ENCODE data around the gene CFAP61. TPM values are rescaled to one million over a fixed set of nuclear protein-coding genes. Genes with fewer than 3 reads are reported as not detected.

CFAP61 gene
- total RNA-seq, 1 donor from 2014 or later: not detected

- intact Hi-C loops (cut with micrococcal nuclease): no loop called here
- H3K9me3 Mint-ChIP-seq: no peaks in the 10 kb centered on the region
- no peak overlapping the region for H3K4me3 Mint-ChIP-seq
- no peaks in the 10 kb centered on the region for H3K36me3 Mint-ChIP-seq (ENCODE audit: low read depth)
- no peaks in the 10 kb centered on the region for H3K4me1 Mint-ChIP-seq (ENCODE audit: low read depth)
- H3K27ac Mint-ChIP-seq: no peak overlapping the region
- peaks cover 2% of the 10 kb centered on the region for H3K27me3 Mint-ChIP-seq (ENCODE audit: insufficient read depth)
- no peak for DNase-seq (ENCODE audit: low spot score)
These were observed 251.4 kb downstream of the CFAP61 start for GRCh38 chr20:20303742-20304141.

- peaks cover 2% of the 10 kb centered on the region for H3K27me3 Mint-ChIP-seq (ENCODE audit: insufficient read depth)
- intact Hi-C loops (cut with micrococcal nuclease): no loop called here
- no peak overlapping the region for H3K27ac Mint-ChIP-seq
- no peak for DNase-seq (ENCODE audit: low spot score)
- H3K4me3 Mint-ChIP-seq: no peak overlapping the region
- H3K4me1 Mint-ChIP-seq (ENCODE audit: low read depth): no peaks in the 10 kb centered on the region
- H3K9me3 Mint-ChIP-seq: no peaks in the 10 kb centered on the region
- no peaks in the 10 kb centered on the region for H3K36me3 Mint-ChIP-seq (ENCODE audit: low read depth)
These were observed 252.6 kb downstream of the CFAP61 start for GRCh38 chr20:20304942-20305341.

- Mint-ChIP-seq H3K27me3 (ENCODE audit: insufficient read depth) (peaks cover 8% of the 10 kb centered on the region), H3K4me1 (ENCODE audit: low read depth) (no peaks in the 10 kb centered on the region), H3K27ac (no peak overlapping the region), H3K9me3 (no peaks in the 10 kb centered on the region), H3K36me3 (ENCODE audit: low read depth) (no peaks in the 10 kb centered on the region), H3K4me3 (no peak overlapping the region)
- intact Hi-C loops (cut with micrococcal nuclease): no loop called here
- DNase-seq (ENCODE audit: low spot score): no peak
These were observed 260.2 kb downstream of the CFAP61 start for GRCh38 chr20:20312562-20312961.

GRCh38 chr20:20317195-20317594 lies 264.9 kb downstream of the CFAP61 start:
- Mint-ChIP-seq H3K36me3 (ENCODE audit: low read depth) (no peaks in the 10 kb centered on the region), H3K4me3 (no peak overlapping the region), H3K4me1 (ENCODE audit: low read depth) (no peaks in the 10 kb centered on the region), H3K9me3 (no peaks in the 10 kb centered on the region), H3K27me3 (ENCODE audit: insufficient read depth) (peaks cover 10% of the 10 kb centered on the region), H3K27ac (no peak overlapping the region)
- DNase-seq (ENCODE audit: low spot score): no peak
- intact Hi-C loops (cut with micrococcal nuclease): no loop called here

- Mint-ChIP-seq H3K4me3 (no peak overlapping the region), H3K36me3 (ENCODE audit: low read depth) (no peaks in the 10 kb centered on the region), H3K27ac (no peak overlapping the region), H3K27me3 (ENCODE audit: insufficient read depth) (peaks cover 9% of the 10 kb centered on the region), H3K4me1 (ENCODE audit: low read depth) (no peaks in the 10 kb centered on the region), H3K9me3 (no peaks in the 10 kb centered on the region)
- no peak for DNase-seq (ENCODE audit: low spot score)
- intact Hi-C loops (cut with micrococcal nuclease): no loop called here
These were observed 265.5 kb downstream of the CFAP61 start for GRCh38 chr20:20317621-20318364.

GRCh38 chr20:20318365-20319161 lies 266.2 kb downstream of the CFAP61 start:
- Mint-ChIP-seq H3K4me1 (ENCODE audit: low read depth) (no peaks in the 10 kb centered on the region), H3K27ac (no peak overlapping the region), H3K27me3 (ENCODE audit: insufficient read depth) (peaks cover 4% of the 10 kb centered on the region), H3K4me3 (no peak overlapping the region), H3K9me3 (no peaks in the 10 kb centered on the region), H3K36me3 (ENCODE audit: low read depth) (no peaks in the 10 kb centered on the region)
- DNase-seq (ENCODE audit: low spot score): no peak
- intact Hi-C loops (cut with micrococcal nuclease): no loop called here

- DNase-seq (ENCODE audit: low spot score): no peak
- Mint-ChIP-seq H3K4me1 (ENCODE audit: low read depth) (no peaks in the 10 kb centered on the region), H3K36me3 (ENCODE audit: low read depth) (no peaks in the 10 kb centered on the region), H3K27me3 (ENCODE audit: insufficient read depth) (peaks cover 4% of the 10 kb centered on the region), H3K9me3 (no peaks in the 10 kb centered on the region), H3K4me3 (no peak overlapping the region), H3K27ac (no peak overlapping the region)
- intact Hi-C loops (cut with micrococcal nuclease): no loop called here
These were observed 268.8 kb downstream of the CFAP61 start for GRCh38 chr20:20321134-20321533.

- intact Hi-C loops (cut with micrococcal nuclease): no loop called here
- Mint-ChIP-seq H3K27me3 (ENCODE audit: insufficient read depth) (peaks cover 6% of the 10 kb centered on the region), H3K4me3 (no peak overlapping the region)
These were observed 269.6 kb downstream of the CFAP61 start for GRCh38 chr20:20321917-20322316.

GRCh38 chr20:20322912-20323311 lies 270.6 kb downstream of the CFAP61 start:
- no peaks in the 10 kb centered on the region for H3K36me3 Mint-ChIP-seq (ENCODE audit: low read depth)
- no peak for DNase-seq (ENCODE audit: low spot score)
- no peak overlapping the region for H3K27ac Mint-ChIP-seq
- no peak overlapping the region for H3K4me3 Mint-ChIP-seq
- H3K27me3 Mint-ChIP-seq (ENCODE audit: insufficient read depth): peaks cover 9% of the 10 kb centered on the region
- intact Hi-C loops (cut with micrococcal nuclease): no loop called here
- H3K9me3 Mint-ChIP-seq: no peaks in the 10 kb centered on the region
- H3K4me1 Mint-ChIP-seq (ENCODE audit: low read depth): no peaks in the 10 kb centered on the region

More at GRCh38 chr20:20321917-20322316, 269.6 kb downstream of the CFAP61 start:
- Mint-ChIP-seq H3K36me3 (ENCODE audit: low read depth) (no peaks in the 10 kb centered on the region), H3K4me1 (ENCODE audit: low read depth) (no peaks in the 10 kb centered on the region), H3K9me3 (no peaks in the 10 kb centered on the region), H3K27ac (no peak overlapping the region)
- DNase-seq (ENCODE audit: low spot score): no peak

- Mint-ChIP-seq H3K36me3 (ENCODE audit: low read depth) (no peaks in the 10 kb centered on the region), H3K27ac (no peak overlapping the region), H3K27me3 (ENCODE audit: insufficient read depth) (peaks cover 9% of the 10 kb centered on the region), H3K4me1 (ENCODE audit: low read depth) (no peaks in the 10 kb centered on the region), H3K4me3 (no peak overlapping the region), H3K9me3 (no peaks in the 10 kb centered on the region)
- intact Hi-C loops (cut with micrococcal nuclease): no loop called here
- no peak for DNase-seq (ENCODE audit: low spot score)
These were observed 275.4 kb downstream of the CFAP61 start for GRCh38 chr20:20327746-20328145.

- Mint-ChIP-seq H3K27me3 (ENCODE audit: insufficient read depth) (peaks cover 9% of the 10 kb centered on the region), H3K36me3 (ENCODE audit: low read depth) (no peaks in the 10 kb centered on the region), H3K4me1 (ENCODE audit: low read depth) (no peaks in the 10 kb centered on the region), H3K9me3 (no peaks in the 10 kb centered on the region), H3K27ac (no peak overlapping the region), H3K4me3 (no peak overlapping the region)
- intact Hi-C loops (cut with micrococcal nuclease): no loop called here
- no peak for DNase-seq (ENCODE audit: low spot score)
These were observed 277.2 kb downstream of the CFAP61 start for GRCh38 chr20:20329564-20329963.

GRCh38 chr20:20331156-20331555 lies 278.8 kb downstream of the CFAP61 start:
- no peak overlapping the region for H3K4me3 Mint-ChIP-seq
- no peak for DNase-seq (ENCODE audit: low spot score)
- no peaks in the 10 kb centered on the region for H3K4me1 Mint-ChIP-seq (ENCODE audit: low read depth)
- no peak overlapping the region for H3K27ac Mint-ChIP-seq
- peaks cover 9% of the 10 kb centered on the region for H3K27me3 Mint-ChIP-seq (ENCODE audit: insufficient read depth)
- H3K9me3 Mint-ChIP-seq: peaks cover 4% of the 10 kb centered on the region
- H3K36me3 Mint-ChIP-seq (ENCODE audit: low read depth): no peaks in the 10 kb centered on the region
- intact Hi-C loops (cut with micrococcal nuclease): no loop called here

- Mint-ChIP-seq H3K27ac (no peak overlapping the region), H3K27me3 (ENCODE audit: insufficient read depth) (peaks cover 7% of the 10 kb centered on the region), H3K9me3 (peaks cover 4% of the 10 kb centered on the region), H3K4me3 (no peak overlapping the region), H3K4me1 (ENCODE audit: low read depth) (no peaks in the 10 kb centered on the region), H3K36me3 (ENCODE audit: low read depth) (no peaks in the 10 kb centered on the region)
- intact Hi-C loops (cut with micrococcal nuclease): no loop called here
- no peak for DNase-seq (ENCODE audit: low spot score)
These were observed 279.5 kb downstream of the CFAP61 start for GRCh38 chr20:20331817-20332216.
